Subcutaneous abdominal adipose tissue (tissue), 5 donors: ENCODE results near the gene EIF4G2.

Experiments used
- H3K27ac ChIP-seq: one replicate; pipeline ENCODE4 v1.7.0; 2013; ENCODE audit warnings: low read depth, mild to moderate bottlenecking, inconsistent platforms, low read length, moderate library complexity
- H3K27me3 ChIP-seq, 5 donors: one replicate each; pipeline ENCODE4 v1.7.0; 2013; ENCODE audit warnings: low read length in 5 of 5, inconsistent platforms in 1 of 5; ENCODE audit not compliant: control insufficient read depth in 5 of 5, insufficient read depth in 4 of 5
- H3K36me3 ChIP-seq, 5 donors: one replicate each; pipeline ENCODE4 v1.7.0; 2013; ENCODE audit warnings: low read length in 5 of 5; ENCODE audit not compliant: control insufficient read depth in 5 of 5, insufficient read depth in 5 of 5
- H3K4me1 ChIP-seq, 5 donors: one replicate each; pipeline ENCODE4 v1.7.0; 2013; ENCODE audit warnings: low read length in 5 of 5, mild to moderate bottlenecking in 3 of 5, moderate library complexity in 1 of 5; ENCODE audit not compliant: control insufficient read depth in 5 of 5, insufficient read depth in 5 of 5
- H3K4me3 ChIP-seq, 5 donors: one replicate each; pipeline ENCODE4 v1.7.0; 2013; ENCODE audit warnings: low read length in 5 of 5, low read depth in 1 of 5
- H3K9ac ChIP-seq, 5 donors: one replicate each; pipeline ENCODE4 v1.7.0; 2013; ENCODE audit warnings: low read length in 5 of 5, mild to moderate bottlenecking in 4 of 5, moderate library complexity in 3 of 5
- H3K9me3 ChIP-seq, 5 donors: one replicate each; pipeline ENCODE4 v1.7.0; 2013; ENCODE audit warnings: low read length in 5 of 5; ENCODE audit not compliant: control insufficient read depth in 5 of 5
- donor health status: healthy.
- donor health status: healthy.
- donor health status: healthy.
- donor health status: healthy.
- donor health status: healthy.

The EIF4G2 gene

DNA sequence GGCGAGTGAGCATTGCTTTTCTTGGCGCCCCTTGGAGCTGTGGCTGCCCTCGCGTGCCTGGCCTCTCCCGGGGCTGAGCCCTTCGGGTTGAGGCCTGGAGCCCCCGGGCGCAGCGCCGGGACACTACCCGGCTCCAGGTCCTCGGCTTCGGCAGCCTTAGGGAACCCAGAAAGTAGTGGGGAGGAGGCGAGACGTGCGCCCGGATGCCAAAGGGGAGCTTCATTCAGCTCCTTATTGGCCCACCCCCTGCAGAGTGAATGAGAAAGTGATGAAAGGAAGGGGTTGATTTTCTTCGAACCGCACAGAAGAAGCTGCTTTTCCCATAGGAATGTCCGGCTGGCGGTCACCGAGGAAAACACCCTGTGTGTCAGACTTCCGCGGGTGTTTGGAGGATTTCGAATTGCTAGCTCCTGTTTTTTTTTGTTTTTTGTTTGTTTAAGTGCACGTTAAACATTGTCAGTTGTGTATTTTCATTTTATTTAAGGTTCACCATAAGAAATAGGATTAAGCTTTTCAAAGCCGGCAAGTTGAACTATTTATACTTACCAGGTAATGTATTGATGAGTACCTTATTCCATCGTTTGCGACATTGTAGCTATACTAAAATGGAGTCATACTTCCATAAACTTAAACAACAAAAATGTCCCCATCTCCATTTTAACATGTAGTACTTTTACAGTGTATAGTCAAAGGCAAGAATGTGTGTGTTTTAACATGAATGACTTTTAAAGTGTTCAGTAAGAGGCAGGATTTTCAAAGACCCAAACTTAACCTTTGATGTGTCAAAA, 841 bp upstream of the EIF4G2 start:
- Histone ChIP-seq H3K27me3 (no peaks in the 10 kb centered on the region), H3K9ac (peak overlapping the region; percentile 76 to 98 (median 81)), H3K4me1 (peaks cover 4 to 39% (median 38%) of the 10 kb centered on the region in 5 donors), H3K4me3 (peak overlapping the region; percentile 94 to 98 (median 96)), H3K9me3 (no peaks in the 10 kb centered on the region), H3K27ac (peak overlapping the region; percentile 99), H3K36me3 (peaks cover 7 to 25% (median 24%) of the 10 kb centered on the region in 5 donors)

DNA sequence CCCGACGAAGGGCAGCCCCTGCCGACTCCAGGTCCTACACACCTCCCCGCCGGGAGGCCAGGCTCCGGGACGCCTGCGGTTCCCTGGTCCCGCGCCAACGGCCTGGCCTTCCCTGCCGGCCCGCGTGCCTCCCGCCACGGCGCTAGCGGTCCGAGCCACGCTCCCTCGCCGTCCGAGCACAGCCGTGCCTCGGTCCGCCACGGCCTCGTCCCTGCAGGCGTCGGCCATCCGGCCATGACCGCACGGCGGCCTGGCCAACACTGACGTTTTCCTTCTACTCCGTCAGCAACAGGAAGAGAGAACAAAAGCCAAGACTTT, 532 bp downstream of the EIF4G2 start:
- Histone ChIP-seq H3K9ac (peak overlapping the region; percentile 90 to 99 (median 91)), H3K27ac (peak overlapping the region; percentile 99), H3K27me3 (no peaks in the 10 kb centered on the region), H3K36me3 (peaks cover 20 to 39% (median 38%) of the 10 kb centered on the region in 5 donors), H3K9me3 (no peaks in the 10 kb centered on the region), H3K4me3 (peak overlapping the region; percentile 94 to 98 (median 96)), H3K4me1 (peaks cover 4 to 39% (median 38%) of the 10 kb centered on the region in 5 donors)

DNA sequence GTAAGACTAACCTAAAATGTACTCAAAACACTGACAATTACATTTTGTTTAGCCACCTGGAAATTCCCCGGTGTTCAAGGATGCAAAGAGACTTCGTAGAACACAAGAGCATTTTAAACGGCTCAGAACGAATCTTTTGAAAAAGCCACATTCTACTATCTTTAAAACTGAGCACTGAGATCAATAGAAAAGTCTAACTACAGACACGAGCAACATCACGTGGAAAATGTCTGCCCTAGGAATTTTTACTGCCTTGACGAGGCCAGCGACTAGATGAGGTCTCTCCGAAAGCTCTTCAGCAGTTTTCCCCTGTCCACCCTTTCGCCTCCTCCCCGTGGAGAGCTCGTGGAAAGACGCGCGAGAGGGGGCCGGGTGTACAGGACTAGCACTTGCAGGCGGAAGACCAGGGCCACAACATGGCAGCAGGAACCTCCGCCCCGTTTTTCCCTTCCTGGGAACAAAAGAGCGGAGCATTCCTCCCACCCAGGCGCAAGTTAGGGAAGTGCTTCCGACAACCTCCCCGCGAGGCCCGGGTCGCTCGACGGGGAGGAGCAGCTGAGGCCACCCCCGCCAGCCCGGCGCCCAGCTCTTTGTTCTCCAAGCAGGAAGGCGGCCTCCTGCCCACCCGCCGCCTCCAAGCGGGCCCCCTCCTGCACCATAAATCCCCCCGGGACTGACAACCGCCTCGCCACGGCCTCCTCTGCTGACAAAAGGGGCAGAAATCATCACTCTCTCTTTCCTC, 1.1 kb downstream of the EIF4G2 start:
- peak overlapping the region; percentile 94 to 98 (median 96) for H3K4me3 ChIP-seq
- peak overlapping the region; percentile 90 to 99 (median 91) for H3K9ac ChIP-seq
- H3K4me1 ChIP-seq: peaks cover 4 to 39% (median 38%) of the 10 kb centered on the region in 5 donors
- H3K36me3 ChIP-seq: peaks cover 25 to 44% (median 43%) of the 10 kb centered on the region in 5 donors
- H3K27ac ChIP-seq: peak overlapping the region; percentile 99
- H3K9me3 ChIP-seq: no peaks in the 10 kb centered on the region
- no peaks in the 10 kb centered on the region for H3K27me3 ChIP-seq

DNA sequence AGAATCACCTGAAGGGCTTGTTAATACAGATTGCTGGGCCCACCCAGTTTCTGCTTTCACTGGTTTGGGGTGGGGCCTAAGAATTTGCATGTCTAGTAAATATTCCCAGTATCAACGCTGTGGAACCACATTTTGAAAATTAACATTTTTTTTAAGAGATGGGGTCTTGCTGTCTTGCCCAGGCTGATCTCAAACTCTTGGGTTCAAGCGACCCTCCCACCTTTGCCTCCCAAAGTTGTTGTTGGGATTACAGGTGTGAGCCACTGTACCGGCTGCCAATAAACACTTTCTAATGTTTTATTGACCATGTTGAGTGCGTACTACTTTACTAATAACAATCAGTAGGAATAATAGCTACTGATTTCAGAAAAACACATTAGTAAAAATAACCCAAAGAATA, 2.5 kb downstream of the EIF4G2 start:
- Histone ChIP-seq H3K4me1 (peaks cover 4 to 39% (median 38%) of the 10 kb centered on the region in 5 donors), H3K9me3 (no peaks in the 10 kb centered on the region), H3K36me3 (peaks cover 37 to 58% (median 58%) of the 10 kb centered on the region in 5 donors), H3K4me3 (peak overlapping the region in 2 of 5 donors; percentile 94 to 98), H3K27me3 (no peaks in the 10 kb centered on the region), H3K27ac (peak overlapping the region; percentile 99), H3K9ac (peak overlapping the region in 2 of 5 donors; percentile 91 to 99)

DNA sequence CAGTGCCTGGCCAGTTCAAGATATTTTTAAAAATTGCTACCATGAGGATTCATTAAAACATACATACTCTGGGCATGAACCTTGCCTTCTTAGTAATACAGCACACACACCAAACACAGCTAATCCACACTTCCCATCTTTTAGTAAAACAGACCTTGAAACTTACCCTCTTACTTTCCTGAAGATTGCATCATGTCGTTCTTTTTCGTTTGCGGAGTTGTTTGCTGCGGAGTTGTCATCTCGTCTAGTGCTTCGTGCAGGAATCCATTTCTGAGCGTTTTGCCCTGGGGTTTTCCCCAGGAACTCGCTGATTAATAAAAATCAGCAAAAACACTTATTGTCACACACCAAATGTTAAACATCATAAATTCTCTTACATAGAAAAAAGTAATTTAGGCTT, 3.0 kb downstream of the EIF4G2 start:
- Histone ChIP-seq H3K9me3 (no peaks in the 10 kb centered on the region), H3K36me3 (peaks cover 42 to 63% (median 63%) of the 10 kb centered on the region in 5 donors), H3K4me1 (peaks cover 4 to 39% (median 38%) of the 10 kb centered on the region in 5 donors), H3K27ac (peak overlapping the region; percentile 1), H3K4me3 (no peak overlapping the region), H3K27me3 (no peaks in the 10 kb centered on the region), H3K9ac (no peak overlapping the region)

GRCh38 chr11:10803676-10804075, 5.0 kb downstream of the EIF4G2 start:
- peaks cover 63 to 84% (median 83%) of the 10 kb centered on the region in 5 donors for H3K36me3 ChIP-seq
- H3K4me1 ChIP-seq: peaks cover 4 to 29% (median 27%) of the 10 kb centered on the region in 5 donors
- H3K27ac ChIP-seq: peak overlapping the region; percentile 15
- no peak overlapping the region for H3K9ac ChIP-seq
- H3K27me3 ChIP-seq: no peaks in the 10 kb centered on the region
- H3K9me3 ChIP-seq: no peaks in the 10 kb centered on the region
- no peak overlapping the region for H3K4me3 ChIP-seq

- H3K27ac ChIP-seq: no peak overlapping the region
- peak overlapping the region in 1 of 5 donors; percentile 34 for H3K9ac ChIP-seq
- peaks cover 84 to 95% (median 92%) of the 10 kb centered on the region in 5 donors for H3K36me3 ChIP-seq
Observed at GRCh38 chr11:10800292-10800691, 8.4 kb downstream of the EIF4G2 start.

DNA sequence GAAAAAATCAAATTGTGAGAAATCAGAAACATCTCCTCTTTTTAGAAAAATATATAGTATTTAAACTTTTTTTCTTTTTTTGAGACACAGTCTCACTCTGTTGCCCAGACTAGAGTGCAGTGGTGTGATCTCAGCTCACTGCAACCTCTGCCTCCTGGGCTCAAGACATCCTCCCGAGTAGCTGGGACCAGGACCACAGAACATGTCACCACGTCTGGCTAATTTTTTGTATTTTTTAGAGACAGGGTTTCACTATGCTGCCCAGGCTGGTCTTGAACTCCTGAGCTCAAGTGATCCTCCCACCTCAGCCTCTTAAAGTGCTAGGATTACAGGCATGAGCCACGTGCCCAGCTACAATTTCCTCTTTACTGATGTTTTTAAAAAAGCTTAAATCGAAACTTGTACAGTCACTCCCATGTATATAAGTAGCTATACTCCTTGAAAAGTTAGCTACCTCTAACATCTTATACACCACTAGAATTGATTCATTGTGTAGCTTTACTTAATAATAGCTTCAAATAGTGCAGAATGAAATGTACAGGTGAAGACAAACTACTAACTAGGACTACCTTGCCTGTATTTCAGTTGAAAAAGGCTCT, 10.3 kb downstream of the EIF4G2 start:
- Histone ChIP-seq H3K9me3 (no peaks in the 10 kb centered on the region), H3K4me3 (no peak overlapping the region), H3K27ac (no peak overlapping the region), H3K27me3 (no peaks in the 10 kb centered on the region), H3K36me3 (peaks cover 66 to 77% (median 74%) of the 10 kb centered on the region in 5 donors), H3K4me1 (peaks cover 0 to 3% (median 0%) of the 10 kb centered on the region in 5 donors), H3K9ac (no peak overlapping the region)

More at GRCh38 chr11:10800292-10800691, 8.4 kb downstream of the EIF4G2 start:
- Histone ChIP-seq H3K4me1 (peaks cover 0 to 10% (median 3%) of the 10 kb centered on the region in 5 donors), H3K4me3 (no peak overlapping the region), H3K27me3 (no peaks in the 10 kb centered on the region), H3K9me3 (no peaks in the 10 kb centered on the region)

- Histone ChIP-seq H3K27ac (no peak overlapping the region), H3K27me3 (no peaks in the 10 kb centered on the region), H3K9me3 (no peaks in the 10 kb centered on the region), H3K36me3 (peaks cover 58 to 68% (median 65%) of the 10 kb centered on the region in 5 donors), H3K9ac (no peak overlapping the region), H3K4me1 (peaks cover 0 to 7% (median 5%) of the 10 kb centered on the region in 5 donors), H3K4me3 (no peak overlapping the region)
Observed at GRCh38 chr11:10797531-10797930, 11.2 kb downstream of the EIF4G2 start.
